ENCODE measurements around the gene WWOX.
A peak's percentile ranks its signal among the peaks of the same experiment; 100 is the strongest.

Gene WWOX

DNA sequence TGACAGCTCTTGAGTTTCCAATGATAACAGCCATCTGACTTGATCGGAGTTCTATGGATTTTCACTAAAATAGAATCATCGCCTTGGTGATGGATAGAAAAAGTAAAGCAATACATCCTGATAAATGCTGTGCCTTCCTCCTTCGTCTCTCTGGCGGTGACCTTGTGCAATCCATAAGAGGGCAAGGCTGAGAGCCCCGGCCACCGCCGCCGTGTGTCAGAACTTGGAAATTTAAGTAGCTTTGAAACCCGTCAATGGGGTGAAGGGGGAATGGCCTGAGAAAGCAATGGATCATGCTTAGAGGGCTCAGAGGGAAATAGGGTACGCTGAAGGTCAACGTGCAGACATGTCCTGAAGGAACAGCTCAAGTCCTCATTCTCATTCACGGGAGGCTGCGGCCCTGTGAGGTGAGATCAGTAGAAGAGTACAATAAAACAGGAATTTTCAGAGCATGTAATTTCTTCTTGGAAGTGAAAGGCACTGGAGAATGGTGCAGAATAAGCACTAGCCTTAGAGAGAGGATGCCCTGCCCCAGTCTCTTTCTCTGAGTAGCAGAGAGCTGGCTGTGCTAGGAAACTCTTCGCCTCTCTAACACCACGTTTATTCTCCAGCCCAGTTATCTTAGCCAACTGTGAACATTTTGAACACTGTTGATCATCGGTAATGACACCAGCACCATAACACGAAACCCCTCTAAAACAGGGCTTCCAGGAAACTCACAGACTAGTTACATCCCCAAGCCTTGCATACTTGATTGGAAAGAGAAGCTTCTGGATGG lies 573.5 kb downstream of the WWOX start:
- DNase-seq (ENCODE audit: low read depth) = no peak
- H3K4me3 ChIP-seq (ENCODE audit: low read depth, low read length) = no peak overlapping the region
- TF ChIP-seq, protein P1, sequence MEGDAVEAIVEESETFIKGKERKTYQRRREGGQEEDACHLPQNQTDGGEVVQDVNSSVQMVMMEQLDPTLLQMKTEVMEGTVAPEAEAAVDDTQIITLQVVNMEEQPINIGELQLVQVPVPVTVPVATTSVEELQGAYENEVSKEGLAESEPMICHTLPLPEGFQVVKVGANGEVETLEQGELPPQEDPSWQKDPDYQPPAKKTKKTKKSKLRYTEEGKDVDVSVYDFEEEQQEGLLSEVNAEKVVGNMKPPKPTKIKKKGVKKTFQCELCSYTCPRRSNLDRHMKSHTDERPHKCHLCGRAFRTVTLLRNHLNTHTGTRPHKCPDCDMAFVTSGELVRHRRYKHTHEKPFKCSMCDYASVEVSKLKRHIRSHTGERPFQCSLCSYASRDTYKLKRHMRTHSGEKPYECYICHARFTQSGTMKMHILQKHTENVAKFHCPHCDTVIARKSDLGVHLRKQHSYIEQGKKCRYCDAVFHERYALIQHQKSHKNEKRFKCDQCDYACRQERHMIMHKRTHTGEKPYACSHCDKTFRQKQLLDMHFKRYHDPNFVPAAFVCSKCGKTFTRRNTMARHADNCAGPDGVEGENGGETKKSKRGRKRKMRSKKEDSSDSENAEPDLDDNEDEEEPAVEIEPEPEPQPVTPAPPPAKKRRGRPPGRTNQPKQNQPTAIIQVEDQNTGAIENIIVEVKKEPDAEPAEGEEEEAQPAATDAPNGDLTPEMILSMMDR (IDR thresholded peaks at IDR 0.05; ENCODE audit: control insufficient read depth, extremely low read depth, insufficient read depth) = no peak

DNA sequence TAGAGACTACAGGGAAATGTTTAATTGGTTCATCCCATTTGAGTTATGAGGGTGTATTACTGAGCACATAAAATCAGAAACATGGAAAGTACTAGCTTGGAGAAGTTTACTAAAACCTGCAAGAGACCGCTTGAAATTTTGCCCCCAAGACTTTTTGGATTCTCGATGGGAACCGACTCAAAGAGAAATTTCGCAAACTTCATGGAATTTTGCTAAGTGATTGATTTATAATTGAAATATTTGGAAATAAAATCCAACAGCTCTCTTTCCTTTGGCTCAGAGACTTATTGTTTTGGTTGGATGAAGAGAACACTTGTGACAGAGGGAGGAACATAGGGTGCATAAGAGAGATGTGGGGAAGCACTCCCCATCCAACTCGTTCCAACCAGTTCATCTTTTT lies 574.4 kb downstream of the WWOX start:
- TF ChIP-seq, protein P1 (IDR thresholded peaks at IDR 0.05; ENCODE audit: control insufficient read depth, extremely low read depth, insufficient read depth) = no peak
- DNase-seq (ENCODE audit: low read depth) = no peak
- H3K4me3 ChIP-seq (ENCODE audit: low read depth, low read length) = no peak overlapping the region

DNA sequence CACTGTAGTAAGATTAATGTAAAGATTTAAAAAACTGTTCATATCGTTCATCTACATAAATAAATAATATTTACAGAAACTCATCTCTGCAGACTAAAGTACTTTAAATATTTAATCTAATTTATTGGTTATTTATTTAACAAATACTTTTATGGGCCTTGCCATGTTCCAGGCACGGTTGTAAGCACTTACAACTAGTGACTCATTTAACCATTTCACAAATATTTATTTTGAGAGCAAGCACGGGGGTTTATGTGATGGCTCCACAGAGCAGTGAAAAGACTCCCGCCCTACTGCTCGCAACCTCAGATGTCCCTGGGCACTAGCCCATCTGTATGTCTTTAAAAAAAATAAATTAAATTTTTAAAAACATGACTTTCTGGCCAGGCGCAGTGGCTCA lies 575.9 kb downstream of the WWOX start:
- DNase-seq (ENCODE audit: low read depth) = peak; percentile 97
- TF ChIP-seq, protein P1 (IDR thresholded peaks at IDR 0.05; ENCODE audit: control insufficient read depth, extremely low read depth, insufficient read depth) = no peak
- H3K4me3 ChIP-seq (ENCODE audit: low read depth, low read length) = no peak overlapping the region

DNA sequence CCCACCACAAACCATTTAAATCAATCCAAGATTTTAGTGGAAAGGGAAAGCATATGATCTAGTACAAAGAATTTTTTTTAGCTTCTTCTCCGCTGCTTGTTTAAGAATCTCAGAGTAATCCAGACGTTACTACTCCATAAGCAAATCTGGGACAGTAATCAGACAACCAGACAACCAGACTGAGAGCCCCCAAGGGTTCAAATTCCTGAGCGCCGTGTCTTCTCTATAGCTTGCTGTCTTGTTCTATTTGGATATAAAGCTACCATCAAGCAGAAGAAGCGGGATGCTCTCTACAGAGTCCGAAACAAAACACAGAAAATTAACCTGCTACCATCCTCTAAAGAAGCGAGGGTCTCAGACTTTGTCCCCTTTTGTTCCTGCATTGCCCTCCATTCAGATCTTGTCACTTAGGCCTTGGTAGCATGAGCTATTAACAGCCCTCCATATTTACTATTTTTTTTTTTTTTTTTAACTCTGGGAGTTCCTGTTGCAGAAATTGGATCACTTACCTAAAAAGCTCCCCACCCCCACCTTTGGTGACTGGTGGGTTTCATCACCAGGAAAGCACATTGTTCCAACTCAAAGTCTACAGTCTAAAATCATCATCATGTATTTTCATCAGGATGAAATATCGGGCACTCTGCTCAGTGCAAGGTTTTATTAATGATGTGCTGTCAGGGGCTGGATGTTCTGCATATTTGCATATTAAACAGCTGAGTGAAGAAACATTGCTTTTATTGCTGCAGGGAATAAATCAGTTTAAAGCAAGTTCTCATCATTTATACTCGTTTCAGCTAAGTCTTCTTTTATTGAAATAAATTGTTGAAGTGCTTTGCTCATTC lies 576.7 kb downstream of the WWOX start:
- no peak for DNase-seq (ENCODE audit: low read depth)
- H3K4me3 ChIP-seq (ENCODE audit: low read depth, low read length) = no peak overlapping the region
- TF ChIP-seq, protein P1 (IDR thresholded peaks at IDR 0.05; ENCODE audit: control insufficient read depth, extremely low read depth, insufficient read depth) = no peak

DNA sequence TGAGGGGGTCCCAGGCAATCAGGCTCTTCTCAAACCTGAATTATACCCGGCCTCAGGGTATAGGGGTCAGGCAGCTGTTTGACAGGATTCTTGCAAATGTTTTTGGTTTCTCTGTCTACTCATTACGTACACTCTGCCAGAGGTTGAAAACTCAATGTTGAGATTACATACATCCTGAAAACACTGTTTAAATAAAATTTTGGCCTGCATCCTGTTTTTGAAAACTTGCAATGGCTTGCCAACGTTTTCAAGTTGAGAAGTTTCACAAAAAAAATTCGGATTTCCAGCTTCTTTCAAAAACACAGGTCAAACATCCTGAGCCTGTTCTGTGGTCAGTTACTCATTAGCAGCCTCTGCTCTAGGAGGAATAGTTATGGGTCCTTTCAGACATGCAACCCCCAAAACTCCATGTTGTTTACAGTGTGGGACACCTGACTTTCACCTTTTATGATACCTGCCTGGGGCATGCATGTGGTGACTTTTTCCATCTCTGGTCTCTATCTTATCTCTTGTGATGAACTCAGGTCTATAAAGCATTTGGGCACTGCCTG lies 577.8 kb downstream of the WWOX start:
- TF ChIP-seq, protein P1 (IDR thresholded peaks at IDR 0.05; ENCODE audit: control insufficient read depth, extremely low read depth, insufficient read depth) = no peak
- no peak for DNase-seq (ENCODE audit: low read depth)
- no peak overlapping the region for H3K4me3 ChIP-seq (ENCODE audit: low read depth, low read length)

DNA sequence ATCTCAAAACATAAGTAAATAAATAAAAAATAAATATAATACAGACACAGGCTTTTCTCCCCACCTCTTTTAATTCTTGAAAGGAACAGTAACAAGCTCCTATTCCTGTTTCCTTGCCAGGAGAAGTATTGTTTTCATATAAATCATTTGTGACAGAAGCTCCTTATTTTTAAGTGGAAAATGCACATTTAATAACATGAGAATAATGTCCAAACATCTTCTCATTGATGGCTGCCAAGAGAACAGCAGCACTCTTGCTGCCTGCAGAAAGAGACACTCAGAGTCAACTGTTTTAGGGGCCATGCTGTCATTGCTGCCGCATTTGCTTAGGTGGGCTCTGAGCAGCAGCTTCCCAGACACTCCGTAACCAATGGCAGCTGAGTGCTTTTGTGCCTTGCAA lies 580.1 kb downstream of the WWOX start:
- TF ChIP-seq, protein P1 (IDR thresholded peaks at IDR 0.05; ENCODE audit: control insufficient read depth, extremely low read depth, insufficient read depth) = no peak
- DNase-seq (ENCODE audit: low read depth) = no peak
- H3K4me3 ChIP-seq (ENCODE audit: low read depth, low read length) = no peak overlapping the region

All from LNCaP clone FGC (cell line).